ENCODE results near the gene EML3.
A peak's percentile ranks its signal among the peaks of the same experiment; 100 is the strongest.
"Not testable (repeated sequence)": the region's sequence is repeated elsewhere in the genome, so short reads cannot be mapped to it uniquely, and the experiment has no call there.

Gene EML3

DNA sequence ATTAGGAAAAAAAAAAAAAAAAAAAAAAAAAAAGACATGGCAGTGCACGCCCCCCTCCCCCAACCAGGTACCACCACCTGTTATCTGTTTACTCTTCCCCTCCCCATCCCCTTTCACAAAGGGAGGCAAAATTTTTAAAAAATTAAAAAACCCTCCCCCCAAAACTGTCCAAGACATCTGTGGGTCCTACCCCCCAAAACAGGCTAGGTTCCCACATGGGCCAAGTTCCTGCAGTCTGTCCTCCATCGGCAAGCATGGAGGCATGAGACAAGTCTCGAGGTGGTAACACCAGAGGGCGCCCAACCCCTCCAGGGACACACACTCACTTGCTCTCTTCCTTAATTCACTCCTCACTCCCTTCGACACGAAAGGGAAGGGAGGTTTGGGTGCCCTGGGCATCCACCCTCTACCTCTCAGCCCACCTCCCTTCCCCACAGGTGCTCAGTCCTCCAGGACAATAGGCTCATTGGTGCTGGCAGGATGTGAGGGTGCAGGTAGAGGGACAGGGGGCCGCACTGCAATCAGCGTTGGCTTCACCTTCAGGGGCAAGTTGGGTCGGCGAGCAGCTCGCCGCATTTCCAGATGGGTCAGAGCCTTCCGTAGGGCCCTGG, 19.0 kb downstream of the EML3 start:
- peak; percentile 85 for DNase-seq

DNA sequence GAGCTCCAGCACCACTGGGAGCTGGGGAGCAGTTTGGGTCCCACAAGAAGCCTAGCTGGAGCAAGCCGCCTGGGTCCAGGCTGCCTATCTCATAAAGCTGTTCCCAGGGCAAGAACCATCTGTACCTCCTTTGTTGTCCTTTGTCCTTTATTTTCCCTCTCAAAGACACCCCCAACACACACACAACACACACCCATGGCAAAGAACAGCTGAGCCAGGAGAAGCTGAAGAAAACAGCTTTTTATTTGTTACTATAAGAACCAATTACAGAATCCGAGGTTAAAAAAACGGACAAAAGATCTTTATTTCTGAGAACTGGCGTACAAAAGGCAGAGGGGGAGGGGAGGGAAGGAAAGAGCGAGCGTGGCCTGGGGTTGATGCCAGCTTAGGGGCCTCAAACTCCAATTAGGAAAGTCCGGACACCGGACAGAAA, 19.6 kb downstream of the EML3 start:
- no peak for DNase-seq

DNA sequence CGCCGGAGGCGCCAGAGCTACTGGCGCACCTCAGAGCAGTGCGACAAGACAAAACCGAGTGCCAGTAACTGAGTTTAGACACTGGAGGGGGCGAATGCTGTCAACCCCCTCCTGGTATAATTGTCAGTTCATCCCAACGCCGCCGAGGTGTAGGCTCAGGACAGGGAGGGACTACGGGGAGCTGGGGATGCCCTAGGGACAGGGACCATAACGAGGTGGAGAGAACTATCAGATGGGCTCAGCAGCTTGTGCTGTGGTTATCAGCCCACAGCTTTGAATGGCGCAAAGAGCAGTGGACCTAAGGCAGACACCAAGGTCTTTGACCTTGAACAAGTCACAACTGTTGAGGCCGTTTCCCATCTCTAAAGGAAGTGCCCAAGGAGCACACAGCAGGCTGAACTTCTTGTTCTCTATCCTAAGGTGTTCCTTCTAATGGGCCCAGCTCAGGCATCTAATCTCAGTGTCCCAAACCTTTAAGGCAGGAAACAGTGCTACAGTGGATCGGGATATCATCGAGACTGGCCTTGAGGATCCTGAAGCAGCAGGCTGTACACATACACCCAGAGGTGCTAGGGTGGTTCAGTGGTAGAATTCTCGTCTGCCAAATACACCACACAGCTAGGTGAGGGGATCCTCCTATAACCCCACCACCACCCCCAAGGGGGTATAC, 20.3 kb downstream of the EML3 start:
- DNase-seq: no peak

DNA sequence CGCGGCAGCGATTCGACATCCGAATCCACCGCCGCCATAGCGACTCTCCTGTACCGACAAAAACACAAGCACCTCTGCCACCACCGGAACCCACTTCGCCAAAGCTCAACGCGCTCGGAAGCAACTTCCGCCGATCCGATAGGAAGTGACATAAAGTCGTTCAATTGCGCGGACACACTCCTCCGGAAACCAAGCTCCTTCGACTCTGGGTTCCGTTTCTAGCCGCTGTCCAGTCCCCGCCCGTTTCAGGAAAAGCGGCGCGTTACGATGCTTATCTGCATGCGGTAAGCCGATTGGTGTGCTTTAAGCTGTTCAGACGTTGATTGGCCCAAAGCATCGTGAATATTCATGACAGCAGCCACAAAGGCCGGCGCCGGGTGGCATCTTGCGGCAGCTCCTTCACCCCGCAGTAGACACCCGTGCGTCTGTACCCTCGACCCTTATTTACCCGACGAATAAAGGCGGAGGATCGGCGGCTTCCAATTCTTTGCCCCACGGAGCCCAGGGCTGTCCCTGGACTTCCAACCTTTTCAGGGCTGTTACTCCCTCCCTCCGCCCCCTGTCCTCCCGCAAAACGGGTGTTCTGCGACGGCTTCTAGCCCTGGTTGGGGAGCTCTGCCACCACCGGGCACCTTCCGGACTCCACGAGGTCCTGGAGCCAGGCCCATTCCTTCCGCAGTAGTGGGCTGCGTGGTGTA, 21.0 kb downstream of the EML3 start, which contains the start of gene TUT1:
TUT1 (minus strand) TSS at position 76 of the 698 bp plus-strand sequence; CDS start at position 38, 38 bp downstream.
- DNase-seq: peak; percentile 99

DNA sequence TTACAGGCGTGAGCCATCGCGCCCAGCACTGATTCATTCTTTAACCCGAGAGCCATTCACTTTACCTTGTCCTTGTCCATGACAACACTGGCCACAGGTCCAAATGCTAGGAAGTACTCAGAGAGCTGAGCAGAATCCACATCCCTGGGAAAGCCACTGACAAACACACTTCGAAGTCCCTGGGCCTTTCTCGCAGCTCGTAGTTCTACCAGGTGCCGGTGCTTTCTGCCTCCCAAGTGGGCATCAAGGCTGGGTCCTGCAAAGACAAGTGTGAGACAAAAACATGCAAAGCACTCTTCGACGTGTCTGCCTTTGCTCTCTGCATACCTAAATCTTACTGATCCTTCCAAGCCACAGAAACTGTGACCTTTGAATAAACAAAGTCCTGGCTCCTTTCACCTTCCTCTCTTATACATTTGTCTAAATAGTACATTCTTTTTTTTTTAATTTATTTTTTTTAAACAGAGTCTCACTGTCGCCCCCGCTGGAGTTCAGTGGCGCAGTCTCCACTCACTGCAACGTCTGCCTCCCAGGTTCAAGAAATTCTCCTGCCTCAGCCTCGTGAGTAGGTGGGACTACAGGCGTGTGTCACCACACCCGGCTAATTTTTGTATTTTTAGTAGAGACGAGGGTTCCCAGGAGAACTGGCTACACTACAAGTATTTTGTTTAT, 23.5 kb downstream of the EML3 start:
- DNase-seq: peak; percentile 37

DNA sequence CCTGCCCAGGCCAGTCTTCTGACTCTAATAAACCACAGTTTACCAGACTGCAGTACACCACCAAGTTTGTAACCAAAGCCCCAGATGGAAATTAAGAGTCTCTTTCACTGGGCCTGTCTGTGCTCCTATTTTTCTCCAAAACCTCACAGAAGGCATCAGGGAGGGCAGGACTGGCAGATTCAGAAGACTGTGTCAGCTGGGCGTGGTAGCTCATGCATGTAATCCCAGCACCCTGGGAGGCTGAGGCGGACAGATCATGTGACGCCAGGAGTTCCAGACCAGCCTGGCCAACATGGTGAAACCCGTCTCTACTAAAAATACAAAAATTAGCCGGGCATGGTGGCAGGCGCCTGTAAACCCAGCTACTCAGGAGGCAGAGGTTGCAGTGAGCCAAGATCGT, 27.2 kb downstream of the EML3 start:
- not testable (repeated sequence) for DNase-seq

DNA sequence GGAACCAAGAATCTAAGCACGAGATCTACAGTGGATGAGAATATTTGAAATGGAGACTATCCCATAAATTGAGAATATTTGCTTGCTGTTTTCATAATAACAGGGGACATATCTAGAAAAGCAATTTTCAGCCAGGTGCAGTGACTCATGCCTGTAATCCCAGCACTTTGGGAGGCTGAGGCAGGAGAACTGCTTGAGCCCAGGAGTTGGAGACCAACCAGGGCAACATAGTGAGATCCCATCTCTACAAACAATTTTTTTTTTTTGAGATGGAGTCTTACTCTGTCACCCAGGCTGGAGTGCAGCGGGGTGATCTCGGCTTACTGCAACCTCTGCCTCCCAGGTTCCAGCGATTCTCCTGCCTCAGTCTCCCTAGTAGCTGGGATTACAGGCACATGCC, 30.8 kb downstream of the EML3 start:
- not testable (repeated sequence) for DNase-seq

DNA sequence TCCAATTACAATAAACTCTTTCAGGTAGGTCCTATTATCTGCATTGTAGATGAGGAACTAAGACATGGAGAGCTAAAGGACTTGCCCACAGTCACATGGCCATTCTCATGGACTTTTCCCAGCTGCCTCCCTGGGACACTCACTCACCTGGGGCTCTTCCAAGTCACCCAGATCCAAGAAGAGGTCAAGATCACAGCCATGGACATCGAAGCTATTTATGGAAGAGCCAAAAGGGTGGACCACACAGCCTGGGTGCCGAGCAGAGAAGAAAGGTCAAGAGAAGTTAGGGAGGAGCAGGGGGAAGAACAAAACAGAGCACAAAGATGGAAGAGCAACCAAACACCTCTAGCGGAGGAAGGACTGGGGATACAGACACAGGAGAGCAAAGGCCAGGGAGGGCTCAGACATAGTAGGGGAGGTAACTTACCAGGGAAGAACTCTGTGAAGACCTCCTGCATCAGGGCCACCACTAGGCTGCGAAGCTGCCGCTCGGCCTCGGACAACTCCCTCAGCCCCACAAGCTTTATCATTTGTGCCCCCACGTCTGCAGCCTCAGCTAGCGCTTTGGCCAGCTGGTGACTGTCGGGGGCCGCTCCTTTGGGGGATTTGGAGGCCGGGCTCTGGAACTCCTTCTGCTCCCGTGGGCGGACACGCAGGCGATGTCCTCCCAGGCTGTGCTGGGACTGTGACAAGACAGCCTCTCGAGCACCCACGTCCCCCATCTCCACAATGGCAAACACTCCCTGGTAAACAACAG, 31.4 kb downstream of the EML3 start:
- DNase-seq: no peak

DNA sequence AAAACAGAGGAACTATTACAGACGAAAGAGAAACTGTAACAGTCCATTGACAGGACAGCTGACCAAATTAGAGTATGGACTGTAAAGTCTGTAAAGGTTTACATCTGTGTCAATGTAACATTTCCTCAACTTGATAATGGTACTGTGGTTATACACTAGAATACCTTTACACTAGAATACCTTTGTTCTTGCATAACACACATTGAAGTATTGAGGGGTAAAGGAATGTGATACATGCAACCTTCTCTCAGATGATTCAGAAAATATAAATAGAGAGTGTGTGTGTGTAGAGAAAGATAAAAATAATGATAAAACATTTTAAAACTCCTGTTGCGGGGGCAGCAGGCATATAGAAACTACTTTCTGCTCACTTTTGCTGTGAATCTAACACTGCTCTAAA, 33.3 kb downstream of the EML3 start:
- DNase-seq: no peak

DNA sequence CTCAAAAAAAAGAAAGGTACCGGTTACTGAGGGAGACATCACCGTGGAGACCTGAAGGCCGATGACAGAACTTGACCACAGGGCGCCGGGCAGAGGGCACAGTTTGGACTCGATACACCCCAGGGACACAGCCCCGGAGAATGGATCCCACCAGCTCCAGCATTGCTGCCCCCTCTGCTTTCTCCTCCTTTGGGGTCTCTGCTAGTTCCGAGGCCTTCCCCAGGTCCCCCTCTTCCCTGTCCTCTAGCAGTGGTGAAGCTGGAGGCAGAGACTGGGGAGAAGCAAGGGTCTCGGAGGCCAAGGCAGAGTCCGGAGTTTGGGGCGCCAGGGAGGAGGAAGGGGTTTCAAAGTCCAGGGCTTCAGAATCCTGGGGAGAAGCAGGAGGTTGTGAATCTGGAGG, 34.0 kb downstream of the EML3 start:
- DNase-seq: no peak

DNA sequence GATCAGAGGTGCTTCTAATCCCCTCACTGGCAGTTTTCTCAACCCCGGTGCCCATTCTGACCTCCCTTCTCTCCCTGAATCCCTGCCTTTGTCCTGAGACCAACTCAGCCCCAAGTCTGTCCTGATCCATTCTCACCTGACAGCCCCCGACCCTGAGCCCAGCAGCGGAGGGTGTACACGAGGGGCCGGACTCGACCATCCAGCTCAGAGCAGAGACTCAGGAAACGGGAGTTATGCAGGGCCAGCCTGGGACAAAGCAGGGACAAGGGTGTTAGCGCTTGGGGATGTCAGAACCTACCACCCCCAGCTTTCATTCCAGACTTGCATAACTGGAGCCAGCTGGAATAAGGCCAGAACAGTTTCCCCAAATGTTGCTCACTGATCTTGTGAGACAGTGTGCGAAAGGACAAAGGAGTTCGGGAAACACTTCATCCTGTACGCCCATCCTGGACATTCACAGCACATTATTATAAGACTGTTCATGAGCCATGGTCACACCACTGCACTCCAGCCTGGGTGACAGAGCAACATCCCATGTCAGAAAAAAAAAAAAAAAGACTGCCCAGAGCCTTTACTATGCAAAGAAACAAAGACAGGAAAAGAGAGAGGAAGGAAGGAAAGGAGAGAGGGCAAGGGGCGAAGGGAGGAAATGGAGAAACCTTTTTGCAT, 35.4 kb downstream of the EML3 start:
- no peak for DNase-seq

DNA sequence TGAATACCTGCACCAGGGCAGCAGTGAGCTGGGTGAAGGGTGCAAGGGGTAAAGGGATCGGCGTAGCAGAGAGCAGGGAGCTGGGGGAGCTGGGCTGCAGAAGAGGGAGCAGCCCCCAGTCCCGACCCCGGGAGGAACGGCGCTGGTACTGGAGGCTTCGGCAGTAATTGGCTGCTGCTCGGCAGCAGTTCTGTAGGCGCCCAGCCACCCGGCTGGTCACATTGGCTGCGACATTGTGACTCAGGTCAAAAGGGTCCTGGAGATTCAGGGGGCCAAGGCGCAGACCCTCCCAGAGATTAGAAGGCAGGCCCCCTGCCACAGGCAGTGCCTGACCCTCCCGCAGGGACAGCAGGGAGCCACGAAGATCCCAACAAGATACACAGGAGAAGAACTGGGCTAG, 36.7 kb downstream of the EML3 start:
- DNase-seq: no peak

DNA sequence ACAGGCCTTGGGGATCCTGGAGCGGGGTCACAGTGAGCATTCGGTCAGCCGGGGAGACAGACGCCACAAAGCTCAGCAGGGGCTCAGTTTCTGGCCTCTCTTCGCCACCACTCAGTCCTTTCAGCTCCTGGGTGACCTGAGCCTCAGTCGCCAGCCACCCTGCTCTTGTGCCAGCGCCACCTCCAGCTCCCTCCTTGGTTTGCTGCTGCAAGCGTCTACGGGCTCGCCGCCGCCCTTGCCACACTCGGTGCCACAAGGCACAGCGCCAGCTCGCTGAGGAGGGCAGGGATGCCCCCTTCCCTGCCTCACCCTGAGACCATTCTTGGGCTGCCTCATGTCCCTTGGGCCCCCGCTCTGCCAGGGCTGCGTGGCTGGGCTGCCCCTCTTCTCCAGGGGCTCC, 37.4 kb downstream of the EML3 start:
- DNase-seq: no peak

DNA sequence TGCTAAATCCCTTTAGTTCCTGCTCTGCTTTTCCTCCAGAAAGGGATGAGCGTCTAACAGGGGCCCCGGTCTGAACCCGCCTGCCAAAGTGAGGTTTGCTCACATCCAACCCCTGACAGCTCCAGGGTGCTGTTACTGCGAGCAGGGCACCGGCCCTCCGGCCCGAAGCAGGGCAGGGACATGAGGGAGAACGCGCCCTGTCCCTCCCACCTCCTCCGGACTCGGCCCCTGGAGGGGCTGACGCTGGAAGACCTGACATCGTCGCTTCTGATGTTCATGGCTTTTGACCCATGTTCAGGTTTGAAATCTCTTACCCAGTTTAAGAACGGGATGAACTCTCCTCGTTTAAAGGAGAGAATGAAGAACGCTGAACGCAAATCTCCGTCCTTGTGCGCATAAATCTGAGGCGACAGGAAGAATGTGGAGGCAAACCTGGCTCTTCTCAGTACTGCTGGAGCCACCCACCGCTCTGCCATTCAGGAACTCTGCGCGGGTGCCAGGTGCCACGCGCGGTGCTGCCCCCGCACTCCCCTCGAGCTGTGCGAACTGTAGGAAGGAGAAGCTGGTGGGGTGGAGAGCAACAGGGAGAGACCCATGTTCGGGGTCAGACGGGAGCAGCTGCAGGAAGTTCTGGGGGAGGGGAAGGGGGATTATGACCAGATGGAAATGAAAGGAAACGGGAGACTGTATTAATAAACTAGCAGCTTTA, 38.1 kb downstream of the EML3 start:
- no peak for DNase-seq

DNA sequence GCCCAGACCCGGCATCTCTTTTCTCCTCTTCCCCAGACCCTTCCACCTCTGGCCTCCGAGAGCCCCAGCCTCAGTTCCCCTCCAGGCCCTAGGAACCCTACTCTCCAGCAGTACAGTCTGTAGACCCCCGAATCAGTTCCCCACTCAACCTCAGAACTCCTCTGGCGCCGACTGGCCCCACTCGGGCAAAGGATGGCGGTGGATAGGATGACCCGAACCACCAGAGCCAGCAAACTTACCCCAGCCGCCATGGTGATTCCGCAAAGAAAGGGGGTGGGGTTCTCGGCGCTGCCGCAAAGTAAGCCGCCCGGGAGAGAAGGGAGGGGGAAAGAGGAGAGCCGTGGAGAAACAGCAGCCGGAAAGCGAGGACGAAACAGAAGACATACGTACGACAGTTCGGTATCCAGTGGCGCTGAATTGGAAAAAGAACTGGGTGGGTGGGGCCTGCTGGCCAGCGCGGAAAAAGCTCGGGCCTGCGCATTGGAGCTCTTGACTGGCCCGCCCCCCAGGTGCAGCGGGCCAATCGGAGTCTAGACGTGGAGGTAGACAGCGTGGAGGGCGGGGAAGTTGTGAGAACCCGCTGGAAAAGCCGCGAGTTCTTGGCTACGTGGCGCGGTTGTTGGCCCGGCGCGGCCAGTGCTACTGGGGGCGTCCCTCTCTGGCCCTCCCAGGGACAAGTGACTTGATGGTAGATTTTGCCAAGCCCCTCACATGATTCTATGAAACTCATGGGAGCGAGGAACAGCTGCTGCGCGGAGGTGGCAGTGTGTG, 38.8 kb downstream of the EML3 start, which contains the start of gene EEF1G:
EEF1G (minus strand) TSS at position 300 of the 771 bp plus-strand sequence; CDS start at position 251, 49 bp downstream.
- peak; percentile 100 for DNase-seq

DNA sequence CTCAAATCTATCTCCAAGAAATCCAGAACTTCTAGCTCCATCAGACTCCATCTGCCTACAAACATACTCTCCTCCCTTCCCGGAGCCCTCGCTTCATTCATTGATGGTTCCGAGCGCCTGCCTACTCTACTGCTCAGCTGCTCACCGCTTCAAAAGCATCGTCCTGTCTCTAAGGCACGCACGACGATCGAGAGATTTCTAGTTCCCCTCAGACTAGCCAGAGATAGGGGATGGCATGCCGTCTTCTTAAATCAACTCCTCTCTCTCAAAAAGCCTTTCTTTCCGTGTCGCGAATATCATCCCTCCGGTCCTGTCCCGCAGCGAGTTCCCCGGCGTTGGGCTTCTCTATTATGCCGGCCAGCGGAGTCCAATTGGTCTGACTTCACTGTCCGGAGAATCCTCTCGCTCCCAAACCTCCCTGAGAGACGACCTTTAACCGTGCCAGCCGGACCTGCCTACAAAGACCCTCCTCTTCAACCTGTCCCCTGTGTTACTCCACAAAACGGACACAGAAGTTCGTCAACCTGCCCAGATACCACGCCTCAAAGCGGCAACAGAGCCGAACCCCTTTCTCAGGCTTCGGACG, 39.5 kb downstream of the EML3 start:
- DNase-seq: peak; percentile 42

DNA sequence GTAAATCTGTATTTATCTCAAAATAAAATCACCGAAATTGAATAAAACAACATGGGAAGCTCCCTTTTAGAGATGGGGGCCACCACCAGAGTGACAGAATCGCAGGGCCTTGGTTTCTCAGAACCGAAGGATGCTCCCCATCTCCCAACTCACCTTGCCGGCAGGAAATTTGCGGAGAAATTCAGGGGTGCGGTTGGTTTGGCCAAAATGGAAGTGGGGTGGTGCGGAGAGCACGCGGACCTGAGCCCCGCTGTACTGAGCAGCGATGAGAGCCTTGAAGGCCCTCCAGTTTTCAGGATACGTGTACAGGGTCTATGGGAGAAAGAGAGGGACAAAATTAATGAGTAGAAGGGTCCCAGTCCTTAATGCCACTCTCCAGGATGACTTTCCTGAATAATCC, 40.1 kb downstream of the EML3 start:
- no peak for DNase-seq

DNA sequence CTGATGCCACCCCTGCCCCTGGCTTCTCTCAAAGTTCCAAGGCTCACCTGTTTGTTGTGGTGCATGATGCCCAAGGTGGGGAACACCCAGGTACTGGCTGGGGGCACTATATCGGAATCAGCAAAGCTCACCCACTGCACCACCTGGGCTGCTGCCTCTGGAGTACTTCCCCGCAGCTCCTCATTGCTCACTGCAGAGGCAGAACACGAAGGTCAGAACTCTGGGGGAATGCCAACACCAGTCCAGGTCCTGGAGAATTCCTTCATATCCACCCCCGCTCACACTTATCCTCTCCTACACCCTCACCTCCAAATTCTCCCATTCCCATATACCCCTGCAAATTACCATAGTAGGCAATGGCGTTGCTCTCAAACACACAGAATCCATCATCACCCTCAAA, 41.1 kb downstream of the EML3 start:
- DNase-seq: not testable (repeated sequence)

DNA sequence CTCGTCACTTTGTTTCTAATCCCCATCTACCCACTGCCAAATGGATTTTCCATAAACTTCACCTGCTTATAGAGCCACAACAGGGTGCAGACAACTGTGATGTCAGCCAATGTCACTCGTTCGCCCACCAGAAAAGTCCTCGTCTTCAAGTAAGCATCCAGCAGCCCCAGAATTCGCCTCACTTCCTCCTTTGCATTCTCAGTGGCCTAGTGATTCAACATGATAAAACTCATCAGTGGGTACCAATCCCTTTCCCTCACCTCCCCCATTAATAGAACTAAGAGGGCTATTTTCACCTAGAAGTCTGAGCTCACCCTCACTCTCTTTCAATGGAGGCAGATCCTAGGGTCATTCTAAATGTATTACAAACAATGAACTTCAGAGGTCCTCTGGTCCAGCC, 41.7 kb downstream of the EML3 start:
- DNase-seq: not testable (repeated sequence)

DNA sequence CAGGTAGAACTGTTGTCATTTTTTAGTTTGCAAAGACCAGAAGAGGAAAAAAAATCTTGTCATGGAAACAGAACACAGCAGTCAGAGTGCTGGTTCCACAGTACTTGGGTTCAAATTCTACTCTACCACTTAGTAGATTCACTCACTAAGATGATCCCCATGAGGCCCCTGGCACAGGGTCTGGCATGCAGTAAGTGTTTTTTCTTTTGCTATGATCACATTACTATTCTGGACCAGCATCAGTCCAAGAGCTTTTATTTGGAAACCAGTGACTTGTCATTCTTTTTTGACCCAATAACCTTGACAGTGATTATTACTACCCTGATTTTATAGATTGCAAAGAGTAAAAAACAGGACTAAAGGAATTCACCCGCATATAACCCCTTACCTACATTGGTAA, 43.0 kb downstream of the EML3 start:
- no peak for DNase-seq
